Measurements from ENCODE around the gene GINM1. TPM values are rescaled to one million over a fixed set of nuclear protein-coding genes. Genes with fewer than 3 reads are reported as not detected.

GINM1 gene
- total RNA-seq, 1 donor from 2014 or later, result 31.0 TPM

DNA sequence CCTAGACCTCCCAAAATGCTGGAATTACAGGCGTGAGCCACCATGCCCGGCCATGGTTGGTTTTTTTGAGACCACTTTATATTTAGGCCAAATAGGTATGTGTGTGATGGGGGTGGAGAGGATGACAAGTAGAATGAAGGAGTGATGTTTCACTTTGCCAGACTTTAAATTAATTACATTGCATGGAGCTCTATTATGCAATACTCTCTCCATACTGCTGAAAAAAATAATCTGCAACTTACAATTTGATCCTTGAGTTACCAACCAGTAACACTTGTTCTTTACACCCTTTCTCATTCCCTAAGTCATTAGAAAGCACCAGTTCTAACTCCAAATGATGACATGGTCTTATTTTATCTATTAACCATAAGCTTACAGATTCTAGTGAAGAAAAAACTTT lies 26.8 kb downstream of the GINM1 start:
- no peak for DNase-seq (ENCODE audit: low spot score in 2 of 2)
- no peak for FAIRE-seq

DNA sequence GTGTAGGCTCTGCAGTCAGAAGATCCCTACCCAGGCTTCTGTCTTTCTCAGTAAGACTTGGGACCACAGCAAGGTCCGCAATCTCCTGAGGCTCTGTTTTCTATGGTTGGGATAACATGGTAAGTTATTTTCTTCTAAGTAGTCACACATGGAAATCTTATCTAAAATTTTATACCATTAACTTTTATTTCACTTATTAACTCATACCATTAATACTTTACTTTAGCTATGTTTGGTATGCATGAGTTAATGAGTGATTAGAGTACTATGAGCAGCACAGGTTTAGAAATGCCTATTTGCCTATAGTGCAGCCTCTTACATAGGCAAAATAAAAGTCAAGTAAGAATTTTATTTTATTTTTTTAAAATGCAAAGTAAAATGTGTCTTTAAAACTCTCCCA lies 27.2 kb downstream of the GINM1 start:
- DNase-seq (ENCODE audit: low spot score in 2 of 2) (no peak), FAIRE-seq (no peak)

DNA sequence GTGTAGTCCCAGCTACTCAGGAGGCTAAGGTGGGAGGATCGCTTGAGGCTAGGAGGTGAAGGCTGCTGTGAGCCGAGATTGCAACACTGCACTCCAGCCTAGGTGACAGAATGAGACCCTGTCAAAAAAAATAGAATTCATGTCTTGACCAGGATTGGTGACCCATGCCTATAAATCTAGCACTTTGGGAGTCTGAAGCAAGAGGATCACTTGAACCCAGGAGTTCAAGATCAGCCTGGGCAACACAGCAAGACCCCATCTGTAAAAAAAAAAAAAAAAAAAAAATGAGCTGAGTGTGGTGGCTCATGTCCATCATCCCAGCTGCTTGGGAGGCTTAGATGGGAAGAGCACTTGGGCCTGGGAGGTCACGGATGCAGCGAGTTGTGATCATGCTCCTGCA lies 34.3 kb downstream of the GINM1 start:
- no peak for FAIRE-seq
- no peak for DNase-seq (ENCODE audit: low spot score in 2 of 2)

DNA sequence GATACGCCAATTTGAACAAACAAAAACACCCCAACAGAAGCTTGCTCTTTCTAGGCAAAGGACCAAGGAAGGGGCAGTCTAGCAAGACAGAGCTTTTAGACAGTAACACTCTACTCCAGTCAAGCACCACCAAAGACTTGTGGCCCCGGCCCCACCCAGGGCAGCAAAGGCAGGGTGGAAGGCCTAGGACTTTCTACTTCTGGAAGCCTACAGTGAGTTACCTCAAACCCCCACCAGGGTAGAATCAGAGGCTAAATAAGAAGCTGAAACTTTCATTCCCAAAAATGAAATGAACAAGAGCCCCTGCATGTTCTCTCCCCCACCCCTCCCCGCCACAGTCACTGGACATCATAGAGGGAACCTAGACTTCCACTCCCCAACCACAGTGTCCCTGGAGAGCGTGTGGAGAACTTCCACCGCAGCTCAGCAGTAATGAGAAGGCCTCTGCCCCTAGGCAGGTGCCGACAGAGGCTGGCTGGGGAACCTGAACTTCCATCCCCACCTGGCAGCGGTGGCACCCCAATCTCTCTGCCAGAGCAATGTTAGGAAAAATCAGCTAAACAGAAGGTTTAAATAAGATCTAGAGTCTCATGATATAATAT lies 42.3 kb downstream of the GINM1 start:
- DNase-seq (ENCODE audit: low spot score in 2 of 2), result no peak
- FAIRE-seq, result no peak

DNA sequence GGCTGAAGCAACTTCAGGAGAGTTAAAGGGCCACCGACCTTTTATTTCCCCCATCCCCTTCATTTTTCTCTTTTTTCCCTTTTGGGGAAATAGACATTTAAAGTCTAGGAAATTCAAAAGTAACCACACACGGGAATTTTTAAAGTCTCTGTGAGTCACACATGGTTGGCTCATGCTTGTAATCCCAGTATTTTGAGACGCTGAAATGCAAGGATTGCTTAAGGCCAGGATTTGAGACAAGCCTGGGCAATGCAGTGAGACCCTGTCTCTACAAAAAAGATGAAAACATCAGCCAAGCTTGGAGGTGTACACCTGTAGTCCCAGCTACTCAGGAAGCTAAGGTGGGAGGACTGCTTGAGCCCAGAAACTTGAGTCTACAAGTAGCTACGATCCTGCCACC lies 48.2 kb downstream of the GINM1 start:
- FAIRE-seq, result no peak

DNA sequence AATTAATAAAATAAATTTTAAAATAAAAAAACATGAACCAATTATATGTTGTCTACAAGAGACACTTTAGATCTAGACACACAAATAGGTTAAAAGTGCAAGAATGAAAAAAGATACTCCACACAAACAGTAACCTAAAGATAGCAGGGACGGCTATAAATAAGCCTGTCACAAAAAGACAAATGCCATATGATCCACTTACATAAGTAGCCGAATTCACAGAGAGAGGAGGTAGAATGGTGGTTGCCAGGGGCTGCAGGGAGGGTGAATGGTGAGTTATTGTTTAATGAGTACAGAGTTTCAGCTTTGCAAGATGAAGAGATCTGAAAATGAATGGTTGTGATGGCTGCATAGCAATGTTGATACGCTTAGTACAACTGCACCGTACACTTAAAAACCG lies 49.6 kb downstream of the GINM1 start:
- DNase-seq (ENCODE audit: low spot score in 2 of 2), result no peak
- no peak for FAIRE-seq

More for the DNA sequence above, 48.2 kb downstream of the GINM1 start:
- no peak for DNase-seq (ENCODE audit: low spot score in 2 of 2)

DNA sequence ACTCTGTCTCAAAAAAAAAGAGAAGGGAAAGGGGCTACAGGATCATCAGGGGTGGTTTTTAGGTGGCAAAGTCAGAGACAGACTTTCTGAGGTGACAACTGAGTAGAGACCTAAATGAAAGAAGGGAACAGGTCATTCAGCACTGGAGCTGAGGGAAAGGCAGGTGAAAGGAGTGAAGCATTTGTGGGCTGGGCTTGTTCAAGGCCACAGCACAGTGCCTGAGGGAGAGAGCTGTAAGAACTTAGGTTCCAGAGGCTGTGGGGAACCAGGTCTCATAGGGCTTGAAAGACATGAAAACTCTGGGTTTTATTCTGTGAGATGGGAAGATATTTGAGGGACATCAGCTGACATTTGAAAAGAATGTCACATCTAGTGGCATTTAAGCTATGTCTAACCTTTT lies 61.5 kb downstream of the GINM1 start:
- FAIRE-seq (no peak), DNase-seq (ENCODE audit: low spot score in 2 of 2) (no peak)

DNA sequence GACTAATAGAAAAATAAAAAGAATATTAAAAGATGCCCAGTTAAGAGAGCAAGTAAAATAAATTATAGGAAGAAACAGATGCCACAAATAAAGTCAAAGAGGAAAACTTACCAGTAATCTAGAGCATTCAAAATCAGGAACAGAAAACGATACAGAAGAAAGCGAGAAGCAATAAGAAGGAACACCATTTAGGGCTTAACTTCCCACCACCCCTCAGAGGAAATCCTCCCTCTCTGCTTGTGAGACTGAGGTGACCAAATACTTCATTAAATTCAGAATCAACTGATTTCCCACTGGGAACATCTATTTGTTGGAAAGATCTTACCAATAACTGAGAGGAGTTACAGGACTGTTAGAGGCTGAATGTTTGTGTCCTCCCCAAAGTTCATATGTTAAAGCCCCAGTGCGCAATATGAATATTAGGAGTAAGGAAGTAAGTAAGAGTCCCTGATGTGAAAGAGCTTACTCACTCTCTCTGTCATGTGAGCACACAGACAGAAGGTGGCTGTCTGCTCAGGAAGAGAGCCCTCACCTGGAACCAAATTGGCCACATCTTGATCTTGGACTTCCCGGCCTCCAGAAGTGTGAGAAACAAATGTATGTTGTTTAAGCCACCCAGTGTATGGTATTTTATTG lies 62.8 kb downstream of the GINM1 start:
- DNase-seq (ENCODE audit: low spot score in 2 of 2) (no peak), FAIRE-seq (no peak)

DNA sequence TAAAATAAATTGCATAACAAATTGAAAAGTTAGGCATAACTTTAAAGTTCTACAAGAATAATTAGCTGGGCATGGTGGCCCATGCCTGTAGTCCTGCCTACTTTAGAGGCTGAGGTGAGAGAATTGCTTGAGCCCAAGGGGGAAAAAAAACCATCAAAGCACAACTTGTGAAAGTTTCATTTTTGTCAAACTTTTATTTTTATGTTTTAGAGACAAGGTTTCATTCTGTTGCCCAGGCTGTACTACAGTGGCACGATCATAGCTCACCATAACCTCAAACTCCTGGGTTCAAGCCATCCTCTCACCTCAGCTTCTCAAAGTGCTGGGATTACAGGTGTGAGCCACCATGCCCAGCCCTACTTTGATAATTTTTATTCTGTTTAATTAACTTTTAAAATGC lies 68.1 kb downstream of the GINM1 start:
- FAIRE-seq, result no peak
- DNase-seq (ENCODE audit: low spot score in 2 of 2), result no peak

DNA sequence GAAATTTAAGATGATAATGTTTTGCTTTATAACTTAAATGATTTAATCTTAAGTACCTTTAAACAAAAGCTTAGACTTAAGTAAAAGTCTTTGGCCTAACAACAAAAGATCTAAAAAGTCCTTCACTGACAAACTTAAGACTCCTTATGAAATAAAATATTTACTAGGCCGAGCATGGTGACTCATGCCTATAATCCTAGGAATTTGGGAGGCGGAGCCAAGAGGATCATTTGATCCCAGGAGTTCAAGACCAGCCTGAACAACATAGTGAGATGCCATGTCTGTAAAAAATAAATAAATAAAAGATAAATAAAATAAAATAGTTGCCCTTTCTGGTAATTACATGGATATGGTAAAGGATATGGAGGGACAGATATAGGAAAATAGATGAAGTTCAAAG lies 69.9 kb downstream of the GINM1 start:
- no peak for DNase-seq (ENCODE audit: low spot score in 2 of 2)
- FAIRE-seq, result peak; percentile 23

Small RNA genes lying within 50 kb of the gene (small RNA-seq; reads per million reads assigned to genes)
- not detected for gene RF00019
- not detected for gene RF00410
- gene RNU7-3P, result not detected

Other genes starting within 250 kb of the GINM1 start
- gene TAB2, start 248.7 kb upstream of the GINM1 start, total RNA-seq, result 28.9 TPM
- gene SUMO4, start 166.1 kb upstream of the GINM1 start, total RNA-seq, result 2.4 TPM
- gene ZC3H12D, start 81.4 kb upstream of the GINM1 start, total RNA-seq, result 0.41 TPM
- gene PPIL4, start 20.3 kb upstream of the GINM1 start, total RNA-seq, result 35.1 TPM
- 23.6 TPM for gene KATNA1, start 82.3 kb downstream of the GINM1 start, total RNA-seq
- gene LATS1, start 151.7 kb downstream of the GINM1 start, total RNA-seq, result 22.8 TPM
- 24.9 TPM for gene NUP43, start 180.2 kb downstream of the GINM1 start, total RNA-seq
- 152 TPM for gene PCMT1, start 183.4 kb downstream of the GINM1 start, total RNA-seq